HCEC 1CT (cell line): ENCODE measurements around the gene CACNA2D1.
A peak's percentile ranks its signal among the peaks of the same experiment; 100 is the strongest.

Experiments used
- DNase-seq: peaks from one replicate; pipeline ENCODE4 v3.0.0-alpha.2; 2017

Gene CACNA2D1

GRCh38 chr7:81929386-81929785 lies 514.2 kb downstream of the CACNA2D1 start:
- DNase-seq, result no peak

DNA sequence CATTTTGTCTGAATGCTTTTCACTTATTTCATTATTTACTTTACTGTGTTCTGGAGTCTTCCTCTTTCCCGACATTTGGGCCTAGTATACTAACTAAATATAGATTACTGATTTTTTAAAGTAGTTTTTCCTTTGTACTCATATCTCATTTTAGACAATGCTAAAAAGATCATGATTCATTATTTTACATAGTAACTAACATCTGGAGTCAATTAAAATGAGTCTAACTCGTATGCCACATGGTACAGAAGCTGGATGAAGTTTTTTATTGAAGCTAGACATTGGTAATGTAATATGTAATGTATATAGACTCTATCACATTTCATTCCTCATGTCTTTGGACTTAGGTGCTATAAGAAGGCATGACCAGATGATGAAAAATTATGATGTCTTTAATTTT lies 517.4 kb downstream of the CACNA2D1 start:
- peak; percentile 59 for DNase-seq

DNA sequence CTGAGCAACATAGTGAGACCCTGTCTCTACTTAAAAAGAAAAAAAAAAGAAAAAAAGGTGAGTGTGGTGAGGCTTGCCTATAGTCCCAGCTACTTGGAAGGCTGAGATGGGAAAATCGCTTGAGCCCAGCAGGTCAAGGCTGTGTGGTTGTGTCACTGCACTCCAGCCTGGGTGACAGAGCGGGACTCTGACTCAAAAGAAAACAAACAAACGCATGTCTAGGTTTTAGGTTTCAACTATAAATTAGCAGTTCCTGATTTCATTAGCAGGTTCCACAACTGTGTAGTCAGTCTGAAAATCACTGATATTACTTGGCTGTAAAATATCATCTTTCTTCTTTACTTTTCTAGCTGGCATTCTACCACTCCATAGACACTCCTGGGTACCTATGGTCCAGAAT lies 518.0 kb downstream of the CACNA2D1 start:
- DNase-seq, result no peak

- DNase-seq, result no peak
Observed at GRCh38 chr7:81924494-81924893, 519.1 kb downstream of the CACNA2D1 start.

- DNase-seq, result no peak
Observed at GRCh38 chr7:81919494-81919893, 524.1 kb downstream of the CACNA2D1 start.

- DNase-seq, result peak; percentile 18
Observed at GRCh38 chr7:81908220-81908619, 535.4 kb downstream of the CACNA2D1 start.

- no peak for DNase-seq
Observed at GRCh38 chr7:81903115-81903514, 540.5 kb downstream of the CACNA2D1 start.

GRCh38 chr7:81902536-81902935 lies 541.0 kb downstream of the CACNA2D1 start:
- no peak for DNase-seq
